T1000 (cell line): ENCODE measurements around the gene SLC41A1.

Experiments
- DNase-seq: peaks from one replicate; lab custom pipeline; 2025; ENCODE audit warnings: mixed read lengths; lab: John Stamatoyannopoulos, UW

The SLC41A1 gene

GRCh38 chr1:205787287-205787916 lies 25.6 kb downstream of the SLC41A1 start:
- DNase-seq, result no peak

DNA sequence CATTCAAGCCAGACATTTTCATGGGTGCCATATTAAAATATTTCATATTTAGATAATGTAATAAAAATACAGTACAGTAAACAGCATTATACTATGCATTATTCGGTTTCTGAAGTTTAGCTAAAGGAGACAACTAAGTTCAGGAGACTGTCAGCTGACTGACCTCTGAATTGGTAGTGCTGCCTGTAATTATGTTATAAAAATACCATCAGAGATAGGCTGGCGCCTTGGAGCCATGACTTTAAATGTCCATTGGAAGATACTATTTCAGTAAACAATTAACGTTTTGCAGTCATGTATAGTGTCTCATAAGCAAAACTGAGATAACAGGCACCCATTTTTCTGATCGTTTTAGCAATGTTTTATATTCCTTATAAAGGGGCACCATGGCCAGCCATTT lies 26.4 kb downstream of the SLC41A1 start:
- DNase-seq, result no peak

- no peak for DNase-seq
These were observed 27.6 kb downstream of the SLC41A1 start for GRCh38 chr1:205785446-205785845.

- DNase-seq, result no peak
These were observed 29.1 kb downstream of the SLC41A1 start for GRCh38 chr1:205783904-205784303.

DNA sequence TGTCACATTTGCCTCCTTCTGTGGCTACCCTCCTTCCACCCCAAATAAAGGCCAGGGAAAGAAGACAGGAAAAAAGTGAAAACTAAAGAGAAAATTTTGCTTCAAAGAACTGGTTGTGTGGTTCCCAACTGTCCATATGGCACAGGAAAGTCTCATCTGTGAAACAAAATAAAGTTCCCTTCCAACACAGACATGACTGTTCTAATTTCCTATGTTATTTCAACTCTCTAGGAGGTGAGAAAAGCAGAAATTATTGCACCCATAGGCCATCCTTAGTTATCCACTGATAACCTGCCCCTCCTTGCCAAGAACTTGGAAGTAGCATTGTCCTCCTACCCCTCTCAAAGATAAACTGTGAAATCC lies 29.6 kb downstream of the SLC41A1 start:
- DNase-seq, result no peak

DNA sequence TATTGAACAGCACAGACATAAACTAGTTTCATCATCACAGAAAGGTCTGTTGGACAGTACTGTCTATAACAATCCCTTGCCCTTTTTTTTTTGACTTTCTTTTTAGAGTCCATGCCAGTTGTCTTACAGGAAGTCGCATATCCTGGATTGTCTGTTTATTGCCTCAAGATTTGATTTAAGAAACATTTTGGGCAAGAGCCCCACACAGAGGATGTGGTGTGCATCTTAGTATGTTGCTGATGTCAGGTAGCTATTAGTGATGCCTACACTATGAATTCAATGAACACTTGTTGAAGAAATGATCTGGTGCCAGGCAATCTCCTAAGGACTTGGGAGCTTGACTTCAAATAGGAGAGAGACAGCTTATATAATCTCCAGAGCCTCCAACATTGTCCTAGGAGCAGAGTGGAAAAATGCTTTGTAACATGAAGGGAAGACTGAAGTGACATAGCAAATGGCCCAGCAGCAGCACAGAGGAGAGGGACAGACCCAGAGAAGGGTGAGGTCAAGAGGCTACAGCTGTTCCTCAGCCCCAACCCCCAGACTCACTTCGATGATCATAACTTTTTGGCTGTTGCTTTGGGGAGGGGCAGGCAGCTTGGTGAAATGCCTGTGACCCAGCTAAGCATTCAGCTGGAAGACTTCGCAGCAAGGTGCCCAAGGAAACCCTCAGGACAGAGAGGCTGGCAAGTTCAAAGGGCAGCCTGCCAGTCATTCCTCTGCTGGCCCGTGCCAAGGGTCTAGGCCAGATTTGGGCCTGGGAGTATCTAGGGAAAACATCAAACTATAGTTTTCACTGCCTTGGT lies 30.2 kb downstream of the SLC41A1 start:
- DNase-seq, result no peak

- no peak for DNase-seq
These were observed 32.7 kb downstream of the SLC41A1 start for GRCh38 chr1:205780335-205780734.

GRCh38 chr1:205777994-205778393 lies 35.0 kb downstream of the SLC41A1 start:
- no peak for DNase-seq

GRCh38 chr1:205775717-205776056 lies 37.3 kb downstream of the SLC41A1 start:
- DNase-seq, result no peak

DNA sequence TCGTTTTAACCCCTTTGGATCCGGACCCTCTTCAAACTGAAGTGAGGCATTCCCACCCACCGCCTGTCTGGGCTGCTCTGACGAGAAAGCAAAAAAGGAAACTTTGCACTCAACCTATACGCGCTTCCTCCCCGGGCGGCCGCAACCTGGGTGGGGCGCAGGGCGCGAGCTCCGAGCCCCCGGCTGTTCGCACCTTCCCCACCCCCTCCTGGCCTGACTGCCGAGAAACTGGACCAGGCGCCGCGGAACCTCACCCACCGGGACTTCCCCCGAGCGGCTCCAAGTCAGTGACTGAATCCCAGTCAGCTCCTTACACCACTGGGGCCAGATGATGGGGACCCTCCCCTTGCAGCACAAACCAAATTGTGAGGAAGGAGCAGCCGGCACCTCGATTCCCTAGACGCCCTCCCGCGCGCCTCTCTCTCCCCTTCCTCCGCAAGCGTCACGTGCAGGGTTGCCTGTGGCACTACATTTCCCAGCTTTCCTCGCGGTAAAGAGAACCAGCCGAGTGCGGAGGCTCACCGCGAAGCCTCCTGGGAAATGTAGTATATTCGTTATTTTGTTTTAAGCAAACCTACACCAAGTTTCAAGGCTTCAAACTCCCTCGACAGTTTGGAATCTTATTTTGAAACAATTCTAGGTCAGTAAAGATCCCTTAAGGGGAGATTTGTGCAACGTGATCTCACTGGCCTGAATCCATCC lies 37.8 kb downstream of the SLC41A1 start, which contains the start of gene RAB29:
TSS of gene RAB29 (minus strand) at position 468 of the 702 bp plus-strand sequence. CDS start 526 bp downstream, outside the sequence.
- peak; percentile 61 for DNase-seq

- no peak for DNase-seq
These were observed 38.6 kb downstream of the SLC41A1 start for GRCh38 chr1:205774198-205775014.

GRCh38 chr1:205772607-205773032 lies 40.4 kb downstream of the SLC41A1 start:
- DNase-seq, result no peak

DNA sequence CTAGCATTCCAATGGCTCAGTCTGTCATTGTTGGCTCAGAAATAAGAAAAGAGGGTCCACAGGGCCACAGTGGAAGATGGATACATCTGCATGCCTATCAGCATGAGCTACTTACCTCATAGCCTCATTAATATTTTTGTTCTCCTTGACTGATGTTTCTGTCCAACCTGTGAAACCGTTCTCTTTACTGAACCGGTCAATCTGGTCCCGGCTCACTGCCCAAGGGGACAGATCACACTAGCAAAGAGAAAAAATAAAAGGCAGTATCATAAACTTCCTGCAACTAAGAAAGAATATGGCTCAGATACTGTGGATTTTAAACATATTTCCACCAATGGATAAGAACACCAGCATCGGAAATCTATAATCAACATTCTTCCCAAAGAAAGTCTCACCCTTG lies 42.4 kb downstream of the SLC41A1 start:
- DNase-seq, result no peak

GRCh38 chr1:205769641-205770365 lies 43.2 kb downstream of the SLC41A1 start:
- DNase-seq, result no peak

DNA sequence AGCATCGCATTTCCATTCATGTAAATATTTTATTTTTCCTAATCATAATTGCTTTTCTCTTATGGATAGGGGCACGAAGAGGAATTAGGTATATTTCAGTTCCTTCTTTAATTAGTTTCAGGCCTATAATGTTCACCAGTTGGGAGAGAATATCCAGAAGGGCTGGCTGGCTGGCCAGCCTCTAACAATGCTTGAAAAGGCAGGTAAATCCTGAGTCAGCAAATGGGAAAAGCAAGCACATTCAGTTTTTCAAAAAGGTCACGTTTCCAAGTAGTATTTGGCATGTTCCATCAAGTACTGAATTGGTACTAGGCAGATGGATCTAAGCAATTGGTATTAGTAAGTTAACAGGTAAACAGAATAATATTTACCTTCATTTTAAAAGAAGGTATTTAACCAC lies 45.8 kb downstream of the SLC41A1 start:
- no peak for DNase-seq

DNA sequence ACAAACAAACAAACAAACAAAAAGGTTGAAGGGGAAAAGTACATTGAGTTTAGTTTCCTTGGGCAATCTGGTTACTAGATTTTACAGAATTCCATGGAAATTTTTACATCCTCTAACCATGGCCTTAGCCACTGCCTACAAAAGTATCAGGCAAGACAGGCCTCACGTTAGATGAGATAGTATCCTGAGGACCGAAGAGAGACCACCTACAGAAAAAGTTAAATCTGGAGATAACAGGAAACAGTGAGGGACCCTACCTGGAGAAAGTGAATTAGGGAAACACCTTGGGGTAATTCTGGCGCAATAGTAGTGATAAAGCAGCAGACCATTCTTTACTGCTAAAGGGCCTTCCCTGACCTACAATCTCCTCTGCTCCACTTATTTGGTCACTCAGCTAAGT lies 46.4 kb downstream of the SLC41A1 start:
- DNase-seq, result no peak

DNA sequence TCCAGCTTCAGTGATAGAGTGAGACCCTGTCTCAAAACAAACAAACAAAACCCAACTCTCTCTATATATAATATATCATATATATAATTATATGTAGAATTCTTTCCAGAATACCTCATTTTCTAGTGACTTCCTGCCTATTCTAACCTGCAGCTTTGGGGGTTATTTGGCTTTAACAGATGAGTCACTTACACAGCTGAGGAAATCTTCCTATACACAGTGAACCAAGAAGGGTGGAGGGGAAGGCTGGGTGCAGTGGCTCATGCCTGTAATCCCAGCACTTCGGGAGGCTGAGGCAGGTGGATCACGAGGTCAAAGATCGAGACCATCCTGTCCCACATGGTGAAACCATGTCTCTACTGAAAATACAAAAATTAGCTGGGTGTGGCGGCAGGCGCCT lies 47.0 kb downstream of the SLC41A1 start:
- DNase-seq, result no peak

DNA sequence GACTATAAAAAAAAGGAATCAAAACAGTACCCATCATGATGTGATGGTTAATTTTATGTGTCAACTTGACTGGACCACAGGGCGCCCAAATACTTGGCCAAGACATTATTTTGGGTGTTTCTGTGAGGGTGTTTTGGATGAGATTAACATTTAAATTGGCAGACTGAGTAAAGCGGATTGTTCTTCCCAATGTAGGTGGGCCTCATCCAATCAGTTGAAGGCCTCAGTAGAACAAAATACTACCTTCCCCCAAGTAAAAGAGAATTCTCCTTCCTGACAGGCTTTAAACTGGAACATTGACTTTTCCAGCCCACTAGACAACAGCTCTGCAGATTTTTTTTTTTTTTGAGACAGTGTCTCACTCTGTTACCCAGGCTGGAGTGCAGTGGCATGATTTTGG lies 48.4 kb downstream of the SLC41A1 start:
- DNase-seq, result no peak

DNA sequence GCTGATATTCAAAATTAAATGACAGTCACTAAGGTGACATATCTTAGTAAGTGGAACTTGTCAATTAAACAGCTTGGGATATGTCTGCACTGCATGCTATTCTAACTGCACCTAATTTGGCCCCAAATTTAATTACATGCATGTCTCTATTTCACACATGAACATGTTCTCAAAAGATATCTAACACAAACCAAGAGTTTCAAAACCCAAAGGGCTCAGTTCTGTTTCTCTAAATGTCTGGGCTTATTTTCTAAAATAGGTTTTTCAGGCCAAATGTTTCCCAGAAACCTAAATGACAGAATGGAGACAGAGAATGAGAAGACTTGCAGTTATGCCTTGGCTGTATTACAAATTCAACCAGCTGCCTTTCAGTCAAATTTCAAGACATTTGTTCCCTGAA lies 49.0 kb downstream of the SLC41A1 start:
- no peak for DNase-seq

- DNase-seq, result no peak
These were observed 52.4 kb downstream of the SLC41A1 start for GRCh38 chr1:205760606-205761005.

DNA sequence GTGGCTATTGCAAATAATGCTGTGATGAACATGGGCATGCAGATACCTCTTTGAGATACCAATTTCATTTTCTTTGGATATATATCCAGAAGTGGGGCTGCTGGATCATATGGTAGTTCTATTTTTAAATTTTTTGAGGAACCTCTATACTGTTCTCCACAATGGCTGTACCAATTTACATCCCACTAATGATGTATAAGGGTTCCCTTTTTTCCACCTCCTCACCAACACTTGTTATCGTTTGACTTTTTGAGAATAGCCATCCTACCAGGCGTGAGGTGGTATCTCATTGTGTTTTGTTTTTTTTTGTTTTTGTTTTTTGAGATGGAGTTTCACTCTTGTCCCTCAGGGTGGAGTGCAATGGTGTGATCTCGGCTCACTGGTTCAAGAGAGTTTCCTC lies 56.4 kb downstream of the SLC41A1 start:
- DNase-seq, result no peak

DNA sequence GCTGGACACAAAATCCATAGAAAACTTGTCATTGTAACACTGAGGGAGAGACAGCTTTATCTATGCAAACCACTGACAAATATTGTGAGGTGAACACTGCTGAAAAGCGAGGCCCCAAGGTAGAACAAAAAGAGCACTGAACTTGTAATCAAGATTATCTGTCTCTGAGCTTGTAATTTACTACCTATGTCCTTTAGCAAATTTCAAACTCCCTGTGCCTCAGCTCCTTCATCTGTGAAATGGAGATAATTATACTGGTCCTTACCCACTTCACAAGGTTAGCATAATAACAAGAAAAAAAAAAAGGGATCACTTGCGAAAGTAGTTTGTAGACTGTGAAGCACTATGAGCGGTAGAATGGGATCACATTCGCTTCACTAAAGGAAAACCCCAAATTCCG lies 58.1 kb downstream of the SLC41A1 start:
- DNase-seq, result no peak
